ENCODE data around the gene TXNDC5.

Gene TXNDC5

GRCh38 chr6:7882505-7883257 lies 27.9 kb downstream of the TXNDC5 start:
- Histone ChIP-seq H3K27ac (ENCODE audit: low read depth, low read length) (no peak overlapping the region), H3K9me3 (ENCODE audit: control insufficient read depth, insufficient read depth, low read length) (no peaks in the 10 kb centered on the region), H3K4me3 (ENCODE audit: low read depth, low read length) (no peak overlapping the region), H3K36me3 (ENCODE audit: control insufficient read depth, insufficient read depth, low read length) (peaks cover 76% of the 10 kb centered on the region), H3K9ac (ENCODE audit: low read depth, low read length) (no peak overlapping the region), H3K27me3 (ENCODE audit: control insufficient read depth, insufficient read depth, low read length) (no peaks in the 10 kb centered on the region), H3K4me1 (ENCODE audit: control insufficient read depth, insufficient read depth, low read length) (no peaks in the 10 kb centered on the region)

- Histone ChIP-seq H3K9ac (ENCODE audit: low read depth, low read length) (no peak overlapping the region), H3K27me3 (ENCODE audit: control insufficient read depth, insufficient read depth, low read length) (no peaks in the 10 kb centered on the region), H3K27ac (ENCODE audit: low read depth, low read length) (no peak overlapping the region), H3K4me1 (ENCODE audit: control insufficient read depth, insufficient read depth, low read length) (no peaks in the 10 kb centered on the region), H3K4me3 (ENCODE audit: low read depth, low read length) (no peak overlapping the region), H3K9me3 (ENCODE audit: control insufficient read depth, insufficient read depth, low read length) (no peaks in the 10 kb centered on the region), H3K36me3 (ENCODE audit: control insufficient read depth, insufficient read depth, low read length) (peaks cover 68% of the 10 kb centered on the region)
These were observed 28.7 kb downstream of the TXNDC5 start for GRCh38 chr6:7881765-7882500.

- no peak overlapping the region for H3K27ac ChIP-seq (ENCODE audit: low read depth, low read length)
- H3K36me3 ChIP-seq (ENCODE audit: control insufficient read depth, insufficient read depth, low read length) = peaks cover 56% of the 10 kb centered on the region
- H3K4me3 ChIP-seq (ENCODE audit: low read depth, low read length) = no peak overlapping the region
- no peaks in the 10 kb centered on the region for H3K4me1 ChIP-seq (ENCODE audit: control insufficient read depth, insufficient read depth, low read length)
- H3K27me3 ChIP-seq (ENCODE audit: control insufficient read depth, insufficient read depth, low read length) = no peaks in the 10 kb centered on the region
- no peaks in the 10 kb centered on the region for H3K9me3 ChIP-seq (ENCODE audit: control insufficient read depth, insufficient read depth, low read length)
- H3K9ac ChIP-seq (ENCODE audit: low read depth, low read length) = no peak overlapping the region
These were observed 29.9 kb downstream of the TXNDC5 start for GRCh38 chr6:7880718-7881107.

- Histone ChIP-seq H3K9ac (ENCODE audit: low read depth, low read length) (no peak overlapping the region), H3K4me1 (ENCODE audit: control insufficient read depth, insufficient read depth, low read length) (no peaks in the 10 kb centered on the region), H3K27ac (ENCODE audit: low read depth, low read length) (no peak overlapping the region), H3K27me3 (ENCODE audit: control insufficient read depth, insufficient read depth, low read length) (no peaks in the 10 kb centered on the region), H3K9me3 (ENCODE audit: control insufficient read depth, insufficient read depth, low read length) (no peaks in the 10 kb centered on the region), H3K36me3 (ENCODE audit: control insufficient read depth, insufficient read depth, low read length) (peaks cover 50% of the 10 kb centered on the region), H3K4me3 (ENCODE audit: low read depth, low read length) (no peak overlapping the region)
These were observed 30.4 kb downstream of the TXNDC5 start for GRCh38 chr6:7879980-7880717.

- no peaks in the 10 kb centered on the region for H3K27me3 ChIP-seq (ENCODE audit: control insufficient read depth, insufficient read depth, low read length)
- peaks cover 45% of the 10 kb centered on the region for H3K36me3 ChIP-seq (ENCODE audit: control insufficient read depth, insufficient read depth, low read length)
- no peak overlapping the region for H3K4me3 ChIP-seq (ENCODE audit: low read depth, low read length)
- no peaks in the 10 kb centered on the region for H3K4me1 ChIP-seq (ENCODE audit: control insufficient read depth, insufficient read depth, low read length)
- no peaks in the 10 kb centered on the region for H3K9me3 ChIP-seq (ENCODE audit: control insufficient read depth, insufficient read depth, low read length)
- no peak overlapping the region for H3K9ac ChIP-seq (ENCODE audit: low read depth, low read length)
- H3K27ac ChIP-seq (ENCODE audit: low read depth, low read length) = no peak overlapping the region
These were observed 31.0 kb downstream of the TXNDC5 start for GRCh38 chr6:7879579-7879978.

- Histone ChIP-seq H3K4me1 (ENCODE audit: control insufficient read depth, insufficient read depth, low read length) (no peaks in the 10 kb centered on the region), H3K4me3 (ENCODE audit: low read depth, low read length) (no peak overlapping the region), H3K9me3 (ENCODE audit: control insufficient read depth, insufficient read depth, low read length) (no peaks in the 10 kb centered on the region), H3K27ac (ENCODE audit: low read depth, low read length) (no peak overlapping the region), H3K27me3 (ENCODE audit: control insufficient read depth, insufficient read depth, low read length) (no peaks in the 10 kb centered on the region), H3K36me3 (ENCODE audit: control insufficient read depth, insufficient read depth, low read length) (peaks cover 39% of the 10 kb centered on the region), H3K9ac (ENCODE audit: low read depth, low read length) (no peak overlapping the region)
These were observed 31.5 kb downstream of the TXNDC5 start for GRCh38 chr6:7879043-7879442.

GRCh38 chr6:7878401-7878964 lies 32.1 kb downstream of the TXNDC5 start:
- Histone ChIP-seq H3K4me1 (ENCODE audit: control insufficient read depth, insufficient read depth, low read length) (no peaks in the 10 kb centered on the region), H3K9me3 (ENCODE audit: control insufficient read depth, insufficient read depth, low read length) (peaks cover under 1% of the 10 kb centered on the region; the same call in 1 of the 2 replicates), H3K27me3 (ENCODE audit: control insufficient read depth, insufficient read depth, low read length) (no peaks in the 10 kb centered on the region), H3K4me3 (ENCODE audit: low read depth, low read length) (no peak overlapping the region), H3K36me3 (ENCODE audit: control insufficient read depth, insufficient read depth, low read length) (peaks cover 34% of the 10 kb centered on the region), H3K9ac (ENCODE audit: low read depth, low read length) (no peak overlapping the region), H3K27ac (ENCODE audit: low read depth, low read length) (no peak overlapping the region)

GRCh38 chr6:7868926-7869325 lies 41.7 kb downstream of the TXNDC5 start:
- Histone ChIP-seq H3K27ac (ENCODE audit: low read depth, low read length) (no peak overlapping the region), H3K4me1 (ENCODE audit: control insufficient read depth, insufficient read depth, low read length) (no peaks in the 10 kb centered on the region), H3K4me3 (ENCODE audit: low read depth, low read length) (no peak overlapping the region), H3K9ac (ENCODE audit: low read depth, low read length) (no peak overlapping the region), H3K9me3 (ENCODE audit: control insufficient read depth, insufficient read depth, low read length) (peaks cover 6% of the 10 kb centered on the region; the same call in 1 of the 2 replicates), H3K36me3 (ENCODE audit: control insufficient read depth, insufficient read depth, low read length) (no peaks in the 10 kb centered on the region), H3K27me3 (ENCODE audit: control insufficient read depth, insufficient read depth, low read length) (no peaks in the 10 kb centered on the region)

- no peak overlapping the region for H3K4me3 ChIP-seq (ENCODE audit: low read depth, low read length)
- no peaks in the 10 kb centered on the region for H3K27me3 ChIP-seq (ENCODE audit: control insufficient read depth, insufficient read depth, low read length)
- no peaks in the 10 kb centered on the region for H3K4me1 ChIP-seq (ENCODE audit: control insufficient read depth, insufficient read depth, low read length)
- no peak overlapping the region for H3K9ac ChIP-seq (ENCODE audit: low read depth, low read length)
- H3K36me3 ChIP-seq (ENCODE audit: control insufficient read depth, insufficient read depth, low read length) = no peaks in the 10 kb centered on the region
- H3K27ac ChIP-seq (ENCODE audit: low read depth, low read length) = no peak overlapping the region
- H3K9me3 ChIP-seq (ENCODE audit: control insufficient read depth, insufficient read depth, low read length) = no peaks in the 10 kb centered on the region
These were observed 44.1 kb downstream of the TXNDC5 start for GRCh38 chr6:7866526-7866925.

GRCh38 chr6:7865781-7866180 lies 44.8 kb downstream of the TXNDC5 start:
- Histone ChIP-seq H3K9ac (ENCODE audit: low read depth, low read length) (no peak overlapping the region), H3K27ac (ENCODE audit: low read depth, low read length) (no peak overlapping the region), H3K4me1 (ENCODE audit: control insufficient read depth, insufficient read depth, low read length) (no peaks in the 10 kb centered on the region), H3K4me3 (ENCODE audit: low read depth, low read length) (no peak overlapping the region), H3K27me3 (ENCODE audit: control insufficient read depth, insufficient read depth, low read length) (no peaks in the 10 kb centered on the region), H3K36me3 (ENCODE audit: control insufficient read depth, insufficient read depth, low read length) (no peaks in the 10 kb centered on the region), H3K9me3 (ENCODE audit: control insufficient read depth, insufficient read depth, low read length) (no peaks in the 10 kb centered on the region)
